NCI-H146 (cell line): ENCODE measurements around the gene SCNN1A.

Experiments used
- DNase-seq: peaks from one replicate; lab custom pipeline; 2025; lab: John Stamatoyannopoulos, UW

Gene SCNN1A

GRCh38 chr12:6317693-6318439 is 57.5 kb downstream of the SCNN1A start:
- DNase-seq, result no peak

DNA sequence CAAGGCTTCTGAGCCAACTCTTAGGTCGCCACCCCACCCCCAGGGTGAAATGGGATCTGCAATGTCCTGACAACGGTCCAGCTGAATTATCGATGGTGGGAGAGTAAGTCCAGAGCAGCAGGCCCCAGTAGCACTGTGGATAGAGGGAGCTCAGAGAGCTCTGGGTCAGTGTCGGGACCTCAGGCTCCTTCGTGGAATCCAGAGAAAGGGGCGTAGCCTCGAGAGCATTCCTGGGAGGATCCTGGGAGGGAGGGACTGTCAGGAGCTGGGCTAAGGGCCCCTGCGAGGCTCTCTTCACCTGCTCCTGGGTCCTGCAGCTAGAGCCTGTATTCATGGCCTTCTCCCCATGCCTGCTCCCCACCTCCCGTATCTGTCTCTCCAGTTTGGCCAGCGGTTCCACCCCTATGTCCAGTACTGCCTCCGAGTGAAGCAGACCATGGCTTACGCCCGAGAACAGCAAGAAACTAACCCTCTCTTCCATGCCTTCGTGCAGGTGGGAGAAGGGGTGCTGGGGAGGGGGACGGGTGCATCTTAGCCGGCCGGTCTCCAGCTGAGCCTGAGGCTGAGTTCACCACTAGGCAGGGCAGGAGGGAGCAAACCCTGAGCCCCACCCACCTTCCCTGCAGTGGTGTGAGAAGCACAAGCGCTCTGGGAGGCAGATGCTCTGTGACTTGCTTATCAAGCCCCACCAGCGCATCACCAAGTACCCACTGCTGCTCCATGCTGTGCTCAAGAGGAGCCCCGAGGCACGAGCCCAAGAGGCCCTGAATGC is 58.3 kb downstream of the SCNN1A start:
- no peak for DNase-seq

GRCh38 chr12:6315704-6316597 is 59.4 kb downstream of the SCNN1A start:
- no peak for DNase-seq

DNA sequence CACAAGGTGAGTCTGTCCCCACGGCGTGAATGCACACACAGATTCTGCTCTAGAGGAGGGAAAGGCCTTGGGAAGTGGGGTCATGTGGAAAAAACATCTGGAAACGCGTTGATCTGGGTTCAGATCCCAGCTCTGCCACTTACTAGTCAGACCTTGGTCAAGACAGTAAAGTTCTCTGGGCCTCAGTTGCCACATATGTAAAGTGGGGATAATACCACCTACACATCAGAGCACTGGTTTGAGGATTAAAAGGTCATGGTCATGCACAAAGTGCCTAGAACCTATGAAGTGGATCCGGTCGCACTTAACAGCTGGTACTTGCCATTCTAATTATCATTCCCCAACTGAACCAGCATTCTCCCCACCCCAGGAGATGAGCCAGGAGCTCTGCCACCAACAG is 60.2 kb downstream of the SCNN1A start:
- DNase-seq, result no peak

- DNase-seq, result no peak
Observed at GRCh38 chr12:6314776-6315175, 60.6 kb downstream of the SCNN1A start.

GRCh38 chr12:6313326-6313940 is 61.9 kb downstream of the SCNN1A start:
- no peak for DNase-seq

DNA sequence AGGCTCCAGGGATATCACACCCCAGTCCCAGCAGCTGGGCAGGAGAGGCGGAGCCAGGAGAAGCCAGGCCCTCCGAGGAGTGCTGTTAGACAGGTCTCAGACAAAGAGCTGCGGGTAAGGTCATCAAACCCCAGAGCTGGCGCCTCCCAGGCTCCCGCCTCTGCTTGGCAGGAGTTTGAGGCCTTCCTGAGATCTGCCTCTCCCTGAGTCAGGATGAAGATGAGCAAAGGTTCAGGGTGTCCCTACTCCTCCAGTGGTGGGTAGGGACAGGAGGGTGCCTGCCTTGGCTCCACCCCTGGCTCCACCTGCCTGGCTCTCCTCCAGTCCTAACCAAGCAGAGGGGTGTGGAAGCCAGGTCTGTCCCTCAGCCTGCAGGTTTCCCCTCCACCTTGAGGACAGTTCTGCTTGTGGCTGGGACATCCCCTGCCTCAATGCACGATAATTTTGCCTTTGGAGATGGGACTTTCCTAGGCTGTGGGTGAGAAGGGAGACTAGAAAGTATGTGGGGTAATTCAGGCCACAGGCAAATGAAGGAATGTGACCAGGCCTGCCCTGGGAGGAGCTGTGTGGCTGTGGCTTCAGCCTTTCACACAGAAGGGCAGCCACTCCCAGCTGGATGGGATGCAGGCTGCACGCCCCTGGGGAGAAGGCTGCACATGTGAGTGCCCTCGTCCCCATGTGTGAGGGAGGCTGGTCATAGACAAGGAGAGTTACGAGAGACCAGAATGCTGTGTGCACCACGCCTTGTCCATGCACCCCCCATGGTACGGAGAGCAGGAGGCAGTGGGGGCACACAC is 62.6 kb downstream of the SCNN1A start:
- DNase-seq, result peak; percentile 29

- no peak for DNase-seq
Observed at GRCh38 chr12:6311822-6312528, 63.4 kb downstream of the SCNN1A start.

DNA sequence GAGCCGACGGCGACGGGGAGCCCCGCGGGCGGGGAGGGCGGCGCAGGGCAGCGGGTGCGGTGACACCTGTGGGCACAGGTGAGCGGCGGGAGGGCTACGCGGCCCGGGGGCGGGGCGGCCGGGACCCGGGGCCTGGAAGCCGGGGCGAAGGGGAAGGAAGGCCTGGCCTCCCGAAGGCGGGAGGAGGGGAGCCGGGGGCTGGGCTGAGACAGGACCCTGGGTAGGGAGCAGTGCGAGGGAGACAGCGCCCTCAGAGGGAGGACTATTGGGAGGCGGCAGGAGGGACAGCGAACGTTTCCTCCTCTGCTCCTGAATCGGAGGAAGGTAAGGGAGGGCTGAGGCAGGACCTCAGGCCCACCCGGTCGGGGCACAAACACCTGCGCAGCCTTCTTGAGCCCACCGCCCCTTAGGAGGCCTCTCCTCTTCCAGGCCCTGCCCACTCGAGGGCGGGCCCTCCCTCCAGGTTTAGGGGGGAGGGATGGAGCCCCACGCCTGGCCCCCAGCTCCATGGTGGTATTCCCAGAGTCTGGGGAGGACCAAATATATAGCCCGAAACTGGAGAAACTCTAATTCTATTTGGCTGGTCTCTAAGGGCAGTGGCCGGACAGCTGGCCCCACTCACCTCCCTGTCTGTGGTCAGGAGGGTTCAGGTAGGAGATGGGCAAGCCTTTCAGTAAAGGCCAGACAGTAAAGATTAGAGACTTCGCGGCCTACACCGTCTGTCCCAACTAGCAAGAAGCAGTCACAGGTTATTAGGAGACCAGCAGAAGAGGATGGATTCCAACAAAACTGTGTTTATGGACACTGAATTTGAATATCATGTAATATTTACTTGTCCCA is 64.4 kb downstream of the SCNN1A start:
- peak; percentile 77 for DNase-seq

DNA sequence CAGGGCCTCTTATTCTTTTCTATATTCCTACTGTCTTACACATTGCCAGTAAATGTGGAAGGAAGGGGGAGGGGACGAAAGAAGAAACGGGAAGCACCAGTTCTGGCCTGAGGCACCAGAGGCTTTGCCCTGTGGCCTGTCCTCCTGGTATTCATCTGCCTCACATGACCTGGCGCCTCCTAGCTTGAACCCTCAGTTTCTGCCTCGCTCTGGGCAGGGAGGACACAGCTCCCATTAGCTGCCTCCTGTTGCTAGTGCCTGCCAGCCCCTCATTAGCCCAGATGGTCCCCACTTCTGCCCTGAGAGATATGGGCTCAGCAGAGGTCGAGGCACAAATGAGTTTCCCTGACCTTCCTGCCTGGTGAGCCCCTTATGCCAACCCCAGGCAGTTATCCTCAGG is 67.8 kb downstream of the SCNN1A start:
- no peak for DNase-seq

DNA sequence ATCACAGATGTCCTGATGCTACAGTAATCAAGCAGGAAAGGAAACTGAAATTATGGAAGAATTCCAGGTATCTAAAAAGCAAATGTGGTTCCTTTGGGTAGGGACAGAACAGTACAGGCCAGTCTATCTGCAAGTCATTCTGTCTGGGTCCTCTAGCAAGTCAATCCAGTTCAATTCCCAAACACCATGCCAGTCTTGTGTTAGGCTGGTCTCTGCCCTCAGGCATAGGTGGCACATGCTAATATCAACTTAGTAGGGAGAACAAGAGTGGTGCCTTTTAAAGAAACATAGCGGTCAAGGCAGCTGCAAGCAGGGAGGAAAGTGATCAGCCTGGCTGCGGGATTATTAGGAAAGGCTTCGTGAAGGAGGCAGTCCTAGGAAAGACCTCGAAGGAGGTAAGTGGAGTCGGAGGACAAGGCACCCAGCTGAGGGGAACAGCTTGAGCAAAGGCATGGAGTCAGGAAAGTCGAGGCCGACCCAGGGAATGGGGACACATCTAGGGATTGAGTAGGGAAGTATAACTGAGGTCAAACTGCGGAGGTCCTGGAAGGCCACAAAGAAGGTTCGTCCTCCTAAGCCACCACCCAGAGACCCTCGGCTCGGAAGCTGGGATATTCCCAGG is 68.7 kb downstream of the SCNN1A start:
- DNase-seq, result no peak

DNA sequence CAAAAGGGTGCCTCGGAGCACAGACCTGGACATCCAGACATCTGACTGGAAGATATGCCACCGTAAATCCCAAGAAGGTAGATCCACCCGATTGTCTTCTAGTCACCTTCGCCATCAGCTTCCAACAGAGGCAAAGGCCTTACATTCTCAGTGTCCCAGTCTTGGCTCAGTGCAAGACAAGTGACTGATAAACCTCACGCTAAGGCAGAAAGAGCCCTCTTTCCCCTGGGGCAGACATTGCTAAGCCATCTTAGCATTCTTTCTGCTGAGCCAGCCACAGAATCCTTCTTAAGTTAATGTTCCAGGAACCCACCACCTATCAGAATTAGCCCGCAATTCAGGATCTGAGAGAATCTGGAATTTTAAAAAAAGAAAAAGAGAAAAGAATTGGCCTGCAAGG is 69.2 kb downstream of the SCNN1A start:
- DNase-seq, result no peak

DNA sequence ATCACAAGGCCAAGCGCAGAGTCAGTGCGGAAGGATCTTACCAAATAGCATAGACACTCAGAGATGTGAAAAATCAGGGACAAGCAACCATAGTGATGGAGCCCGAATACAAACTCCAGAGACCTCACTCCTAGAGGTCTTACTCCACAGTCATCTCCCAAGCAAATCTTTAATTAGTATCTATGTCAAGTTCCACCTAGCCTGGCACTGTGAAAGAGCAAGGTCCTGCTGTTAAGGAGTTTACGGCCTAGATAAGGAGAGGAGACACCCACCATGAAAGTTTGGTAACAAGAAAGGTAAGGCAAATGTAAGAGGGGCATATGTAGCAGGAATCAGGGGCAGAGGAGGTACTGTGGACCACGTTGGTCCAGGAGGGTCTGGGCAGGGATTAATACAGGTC is 72.3 kb downstream of the SCNN1A start:
- DNase-seq, result no peak

DNA sequence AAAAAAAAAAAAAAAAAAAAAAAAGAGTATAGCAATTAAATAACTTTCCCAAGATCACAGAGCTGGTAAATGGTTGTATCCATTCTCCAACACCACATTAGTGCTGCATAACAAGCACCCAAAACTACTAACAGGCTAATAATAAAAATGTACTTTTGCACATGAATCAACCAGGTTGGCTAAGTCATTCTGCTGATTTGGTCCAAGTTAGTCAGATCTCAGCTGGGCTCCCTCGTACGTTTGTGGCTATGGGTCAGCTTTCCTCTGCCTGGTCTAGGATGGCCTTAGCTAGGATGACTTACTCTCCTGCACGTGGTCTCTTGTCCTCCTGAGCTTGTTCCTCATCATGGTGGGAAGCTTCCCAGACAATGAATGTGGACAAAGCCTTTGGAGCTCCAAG is 72.7 kb downstream of the SCNN1A start:
- no peak for DNase-seq

DNA sequence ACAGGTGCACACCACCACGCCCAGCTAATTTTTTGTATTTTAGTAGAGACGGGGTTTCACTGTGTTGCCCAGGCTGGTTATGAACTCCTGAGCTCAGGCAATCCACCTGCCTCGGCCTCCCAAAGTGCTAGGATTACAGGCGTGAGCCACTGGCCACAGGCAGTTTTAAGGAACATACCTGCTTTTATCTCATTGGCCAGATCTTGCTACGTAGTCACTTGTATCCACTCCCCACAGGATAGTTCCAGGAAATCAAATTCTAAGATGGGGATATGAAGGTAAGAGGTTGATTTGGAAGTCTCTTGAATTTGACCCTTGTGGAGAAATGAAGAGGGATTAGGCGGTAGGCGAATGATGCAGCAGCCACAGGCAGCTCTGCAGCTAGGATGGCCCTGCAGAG is 73.6 kb downstream of the SCNN1A start:
- DNase-seq, result no peak

- no peak for DNase-seq
Observed at GRCh38 chr12:6297170-6297569, 78.2 kb downstream of the SCNN1A start.
